GM19397 (cell line): ENCODE results near the gene GGCX.

Source experiments
- ATAC-seq: cut with Tn5 transposase; IDR thresholded peaks from one replicate; pipeline ENCODE4 v1.9.1; 2021; ENCODE audit warnings: mild to moderate bottlenecking, moderate library complexity; ENCODE audit not compliant: unreplicated experiment

GGCX gene

DNA sequence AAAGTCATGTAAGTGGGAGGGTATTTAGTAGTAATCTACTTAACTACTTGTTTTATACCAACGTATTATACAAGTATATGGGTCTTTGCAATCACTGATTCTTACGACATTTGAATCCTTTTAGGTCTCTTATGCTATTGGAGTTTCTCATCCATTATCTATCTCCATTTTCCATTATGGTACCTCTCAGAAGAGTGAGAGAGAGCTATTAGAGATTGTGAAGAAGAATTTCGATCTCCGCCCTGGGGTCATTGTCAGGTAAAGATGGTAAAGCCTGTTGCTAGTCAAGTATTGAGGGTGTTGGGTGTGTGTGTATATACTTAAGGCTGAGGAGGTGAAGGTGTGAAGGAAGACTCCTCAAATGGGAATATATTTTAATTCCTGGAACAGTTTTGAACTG lies 18.5 kb downstream of the GGCX start:
- no peak for ATAC-seq

DNA sequence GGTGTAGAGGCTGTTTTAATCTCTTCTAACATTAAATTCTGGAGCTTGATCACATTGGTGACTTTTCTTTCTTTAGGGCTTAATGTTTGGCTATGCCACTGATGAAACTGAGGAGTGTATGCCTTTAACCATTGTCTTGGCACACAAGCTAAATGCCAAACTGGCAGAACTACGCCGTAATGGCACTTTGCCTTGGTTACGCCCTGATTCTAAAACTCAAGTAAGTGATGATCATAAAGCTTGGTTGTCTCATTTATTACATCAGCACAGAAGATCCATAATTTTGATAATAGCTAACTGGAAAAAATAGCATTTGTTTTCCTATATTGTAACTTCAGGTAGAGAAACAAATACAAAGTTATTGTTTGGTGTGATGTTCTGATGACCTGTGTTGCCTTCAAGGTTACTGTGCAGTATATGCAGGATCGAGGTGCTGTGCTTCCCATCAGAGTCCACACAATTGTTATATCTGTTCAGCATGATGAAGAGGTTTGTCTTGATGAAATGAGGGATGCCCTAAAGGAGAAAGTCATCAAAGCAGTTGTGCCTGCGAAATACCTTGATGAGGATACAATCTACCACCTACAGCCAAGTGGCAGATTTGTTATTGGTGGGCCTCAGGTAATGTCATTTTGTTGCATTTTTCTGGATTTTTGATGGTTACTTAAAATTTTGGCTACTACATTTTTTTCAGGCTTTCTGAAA lies 19.4 kb downstream of the GGCX start:
- no peak for ATAC-seq

DNA sequence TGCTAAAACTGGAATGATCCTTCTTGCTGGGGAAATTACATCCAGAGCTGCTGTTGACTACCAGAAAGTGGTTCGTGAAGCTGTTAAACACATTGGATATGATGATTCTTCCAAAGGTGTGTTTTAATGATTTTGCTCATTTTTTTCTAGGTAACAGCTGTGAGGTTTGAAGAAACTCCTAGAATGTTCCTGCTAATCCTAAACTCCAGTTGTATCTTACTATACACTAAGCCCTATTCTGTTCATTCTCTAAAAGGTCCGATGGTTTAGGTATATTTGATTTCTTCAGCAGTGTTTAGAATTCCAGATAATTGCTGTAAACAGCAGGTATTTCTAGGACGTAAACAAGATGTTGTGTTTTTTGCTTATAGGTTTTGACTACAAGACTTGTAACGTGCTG lies 20.0 kb downstream of the GGCX start:
- ATAC-seq: no peak

DNA sequence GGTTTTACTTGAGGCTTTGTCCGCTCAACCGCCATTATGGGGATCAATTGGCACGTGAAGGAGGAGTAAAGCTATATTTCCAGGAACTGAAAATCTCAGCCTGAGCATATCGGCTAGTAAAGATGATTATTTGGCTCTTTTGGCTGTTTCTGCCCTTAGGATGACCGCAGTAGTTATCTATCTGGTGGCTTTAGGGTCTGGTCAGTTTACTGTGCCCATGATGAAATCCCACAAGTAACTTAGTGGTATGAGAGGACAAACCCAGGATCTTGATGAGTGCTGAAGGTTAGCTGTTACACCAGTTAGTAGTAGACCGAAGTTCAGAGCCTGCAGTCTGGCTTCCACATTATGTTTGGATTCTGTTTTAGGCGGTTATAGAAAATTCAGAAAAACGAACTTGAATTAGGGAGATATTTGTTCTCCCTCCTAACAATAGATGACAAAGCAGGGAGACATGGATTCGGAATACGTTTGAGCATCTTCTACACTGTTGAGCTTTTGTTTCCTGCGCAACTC lies 21.1 kb downstream of the GGCX start:
- ATAC-seq: no peak

DNA sequence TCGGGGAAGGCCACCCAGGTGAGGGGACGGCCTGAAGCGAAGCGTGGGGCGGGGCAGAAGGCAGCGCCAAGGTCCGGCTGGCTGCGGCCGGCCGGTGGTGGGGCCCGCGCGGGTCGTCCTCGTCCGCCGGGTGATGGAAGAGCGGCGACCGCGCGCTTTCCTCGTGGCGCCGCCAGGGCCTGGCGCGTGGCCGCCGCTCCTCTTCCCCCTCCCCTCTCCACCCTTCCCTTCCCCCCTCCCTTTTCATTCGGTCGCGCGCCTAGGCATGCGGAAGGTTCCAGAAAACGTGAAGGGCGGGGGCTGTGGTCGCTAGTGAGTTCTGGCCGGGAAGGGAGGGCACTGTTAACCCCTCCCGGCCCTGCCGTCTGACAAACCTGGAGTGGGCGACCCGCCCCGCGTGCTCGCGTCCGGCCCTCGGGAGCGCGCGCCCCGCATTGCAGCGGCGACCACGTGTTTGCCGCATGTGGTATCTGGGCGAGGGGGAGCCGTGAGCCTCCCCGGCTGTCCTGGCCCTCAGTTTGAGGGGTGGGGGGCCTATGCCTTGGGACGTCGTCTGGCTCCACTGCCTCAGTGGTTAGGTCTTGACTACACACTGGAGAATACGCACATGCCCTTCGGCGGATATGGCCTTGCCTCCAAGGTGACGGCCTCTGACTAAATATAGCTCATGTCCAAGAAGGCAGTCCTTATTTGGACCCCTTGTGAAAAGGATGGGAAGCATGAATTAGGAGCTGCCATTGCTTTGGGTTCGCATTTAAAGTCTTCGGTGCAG lies 21.7 kb downstream of the GGCX start:
- peak; percentile 38 for ATAC-seq

DNA sequence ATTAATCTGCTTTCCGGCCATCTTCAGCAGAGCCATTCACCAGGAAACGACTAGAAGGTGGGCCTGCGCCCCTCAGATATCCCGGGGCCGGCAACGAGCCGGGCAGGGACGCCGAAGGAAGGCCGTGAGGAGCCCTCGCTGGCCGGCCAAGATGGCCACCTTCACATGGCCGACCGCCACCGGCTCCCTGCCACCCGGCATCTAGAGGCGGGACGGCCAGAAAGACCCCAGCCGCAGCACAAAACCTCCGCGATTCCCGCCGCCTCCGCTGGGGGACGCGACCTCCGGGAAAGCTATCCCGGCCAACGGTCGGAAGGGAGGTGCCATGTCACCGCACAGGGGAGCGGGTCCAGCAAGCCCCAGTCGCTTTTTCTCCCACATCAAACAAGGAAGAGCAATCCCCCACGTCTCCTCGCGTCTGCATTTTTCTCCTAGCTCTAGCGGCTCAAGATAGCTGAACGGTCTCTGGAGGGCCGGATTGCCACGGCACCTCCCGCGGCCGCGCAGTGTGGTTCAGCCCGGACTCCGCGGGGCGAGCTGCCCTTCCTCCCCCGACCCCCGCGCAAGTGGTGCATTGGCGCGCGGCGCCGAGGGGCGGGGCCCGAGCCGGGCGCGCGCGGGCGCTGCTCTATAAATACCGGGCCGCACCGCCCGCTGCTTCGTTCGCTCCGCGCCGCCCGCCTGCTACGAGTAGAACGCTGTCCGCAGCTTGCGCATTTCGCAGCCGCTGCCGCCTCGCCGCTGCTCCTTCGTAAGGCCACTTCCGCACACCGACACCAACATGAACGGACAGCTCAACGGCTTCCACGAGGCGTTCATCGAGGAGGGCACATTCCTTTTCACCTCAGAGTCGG lies 22.6 kb downstream of the GGCX start, which contains the start of gene MAT2A:
TSS of gene MAT2A (plus strand) at position 662 of the 854 bp plus-strand sequence. CDS start at position 782, 120 bp downstream.
- peak; percentile 78 for ATAC-seq

DNA sequence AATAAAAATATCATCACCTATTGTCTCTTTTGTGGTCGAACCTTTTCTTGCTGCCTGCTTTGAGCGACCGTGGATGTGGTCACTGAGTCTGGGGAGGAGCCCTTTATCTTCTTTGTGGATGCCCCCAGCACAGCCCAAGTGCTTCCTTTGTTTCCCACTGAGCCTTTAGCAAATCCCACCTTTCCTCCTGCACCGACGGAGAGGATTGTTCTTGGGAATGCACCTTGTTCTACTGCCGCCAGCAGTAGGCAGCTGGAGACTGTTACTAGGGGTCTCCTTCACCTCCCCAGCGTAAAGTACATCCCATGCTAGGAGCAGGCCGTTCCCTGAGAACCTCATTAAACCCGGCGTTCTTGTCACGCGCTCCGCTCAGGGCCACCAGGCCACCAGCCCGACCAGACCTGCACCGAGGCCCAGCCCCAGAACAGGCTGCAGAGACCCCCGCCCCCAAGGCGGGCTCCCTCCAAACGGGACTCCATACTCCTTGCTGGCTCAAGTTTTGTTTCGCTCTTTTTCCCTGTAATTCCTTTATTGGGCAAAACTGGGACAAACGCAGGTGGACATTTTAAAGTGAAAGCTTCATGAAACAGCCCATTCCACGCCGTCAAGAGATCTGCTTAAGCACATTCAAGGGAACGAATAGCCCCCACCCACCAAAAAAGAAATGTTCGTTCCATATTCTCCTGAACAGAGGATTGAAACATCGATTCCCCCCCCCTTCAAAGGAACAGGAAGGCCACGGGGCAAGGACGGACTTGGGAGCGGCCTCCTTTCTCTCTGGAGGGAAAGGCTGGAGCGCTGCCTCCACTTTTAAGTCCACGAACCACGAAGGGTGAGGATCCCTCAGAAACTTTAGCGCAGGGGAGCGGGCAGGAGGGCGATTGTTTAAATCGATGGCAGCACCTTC lies 23.4 kb downstream of the GGCX start:
- ATAC-seq: no peak

DNA sequence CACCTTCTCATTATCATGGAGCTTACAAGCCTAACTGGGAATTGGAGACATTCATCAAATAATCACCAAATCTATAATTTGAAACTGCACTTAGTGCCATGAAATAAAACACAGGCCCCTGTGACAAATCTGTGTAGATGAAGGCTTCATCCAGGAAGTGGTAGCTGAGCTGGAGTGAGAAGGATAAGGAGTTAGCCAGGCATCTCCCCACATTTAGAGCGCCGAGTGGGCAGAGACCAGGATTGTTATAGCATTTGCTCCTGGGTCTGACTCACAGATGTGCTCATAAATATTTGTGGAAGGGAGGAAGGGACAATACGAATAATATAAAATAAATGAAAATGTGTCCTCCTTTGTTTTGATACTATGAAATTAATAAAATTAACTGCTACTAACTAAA lies 24.8 kb downstream of the GGCX start:
- no peak for ATAC-seq

DNA sequence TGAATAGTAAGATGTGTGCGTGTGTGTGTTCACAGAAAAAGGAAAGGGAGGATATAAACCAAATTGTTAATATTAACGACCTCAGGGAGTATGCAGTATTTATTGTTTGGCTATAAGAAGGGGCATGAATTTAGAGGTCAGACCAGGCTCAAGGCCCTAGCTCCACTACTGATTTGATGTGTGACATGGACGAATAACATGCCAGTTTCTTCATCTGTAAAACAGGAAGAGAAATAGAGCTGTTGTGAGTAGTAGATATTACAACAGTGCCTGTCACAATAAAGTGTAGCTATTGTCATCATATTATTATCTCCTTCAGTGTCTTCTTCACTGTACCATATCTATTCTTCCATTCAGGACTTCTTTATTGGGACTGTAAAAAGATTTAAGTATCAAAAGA lies 26.4 kb downstream of the GGCX start:
- ATAC-seq: no peak

DNA sequence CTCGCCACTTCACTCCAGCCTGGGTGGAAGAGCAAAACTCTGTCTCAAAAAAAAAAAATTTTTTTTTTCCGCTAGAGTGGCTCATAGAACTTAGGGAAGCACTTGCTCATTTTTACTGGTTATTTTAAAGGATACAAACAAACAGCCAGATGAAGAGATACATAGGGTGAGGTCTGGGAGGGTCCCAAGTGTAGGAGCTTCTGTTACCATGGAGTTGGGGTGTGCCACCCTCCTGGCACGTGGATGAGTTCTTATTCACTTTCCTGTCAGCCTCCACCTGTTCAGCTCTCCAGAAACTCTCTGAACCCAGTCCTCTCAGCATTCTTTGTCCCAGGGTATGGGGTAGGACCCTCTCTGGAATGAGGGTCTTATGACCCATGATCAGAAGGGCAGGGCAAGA lies 27.2 kb downstream of the GGCX start:
- no peak for ATAC-seq

DNA sequence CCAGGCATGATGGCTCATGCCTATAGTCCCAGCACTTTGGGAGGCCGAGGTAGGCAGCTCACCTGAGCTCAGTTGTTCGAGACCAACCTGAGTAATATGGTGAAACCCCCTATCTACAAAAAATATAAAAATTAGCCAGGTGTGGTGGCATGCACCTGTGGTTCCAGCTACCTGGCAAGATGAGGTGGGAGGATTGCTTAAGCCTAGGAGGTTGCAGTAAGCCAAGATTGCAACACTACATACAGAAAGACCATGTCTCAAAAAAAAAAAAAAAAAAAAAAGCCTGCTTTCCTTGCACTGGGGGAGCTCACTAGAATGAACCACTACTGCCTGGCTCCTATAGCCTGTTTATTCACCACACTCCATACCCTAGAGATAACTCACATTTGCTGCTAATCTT lies 29.7 kb downstream of the GGCX start:
- ATAC-seq: no peak

DNA sequence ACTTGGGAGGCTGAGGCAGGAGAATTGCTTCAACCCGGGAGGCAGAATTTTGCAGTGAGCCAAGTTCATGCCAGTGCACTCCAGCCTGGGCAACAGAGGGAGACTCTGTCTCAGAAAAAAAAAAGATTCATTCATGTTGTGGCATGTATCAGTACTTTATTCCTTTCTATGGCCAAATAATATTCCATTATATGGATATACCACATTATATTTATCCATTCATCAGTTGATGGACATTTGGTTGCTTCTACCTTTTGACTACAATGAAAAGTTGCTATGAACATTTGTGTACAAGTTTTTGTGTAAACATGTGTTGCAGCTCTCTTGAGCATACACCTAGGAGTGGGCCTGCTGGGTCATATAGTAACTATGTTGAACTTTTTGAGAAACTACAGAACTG lies 31.5 kb downstream of the GGCX start:
- ATAC-seq: no peak

DNA sequence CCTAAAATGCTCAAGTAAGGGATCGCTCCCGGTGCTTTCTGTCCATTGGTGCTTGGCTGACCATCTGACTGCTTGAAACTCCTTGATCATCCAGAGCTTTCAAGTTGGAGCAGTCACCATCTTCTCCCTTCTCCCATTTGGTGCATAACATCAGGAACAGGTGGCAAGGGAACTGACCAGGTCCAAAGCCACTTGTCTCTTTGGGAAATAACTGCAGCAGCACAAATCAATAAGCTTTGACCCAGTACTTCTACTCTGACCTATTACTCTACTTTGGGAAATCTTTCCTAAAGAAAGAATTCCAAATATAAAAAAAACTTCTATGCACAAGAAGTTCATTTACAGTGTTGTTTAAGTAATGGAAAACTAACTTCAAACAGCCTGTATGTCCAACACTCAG lies 32.9 kb downstream of the GGCX start:
- no peak for ATAC-seq

DNA sequence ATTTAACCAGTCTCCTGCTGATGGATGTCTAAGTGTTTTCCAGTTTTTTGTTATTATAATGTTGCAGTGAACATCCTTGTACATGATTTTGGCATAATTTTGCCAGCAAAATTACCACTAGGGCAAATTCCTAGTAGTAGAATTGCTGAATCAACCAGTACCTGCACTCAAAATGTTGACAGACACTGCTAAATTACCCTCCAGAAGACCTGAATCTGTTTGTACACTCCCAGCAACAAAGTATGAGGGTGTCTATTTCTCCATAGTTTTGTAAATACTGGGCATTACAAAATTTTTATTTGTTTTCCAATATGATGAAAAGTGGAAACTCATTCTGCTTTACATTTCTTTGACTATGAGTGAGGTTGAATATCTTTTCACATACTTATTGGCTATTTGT lies 33.5 kb downstream of the GGCX start:
- ATAC-seq: no peak

DNA sequence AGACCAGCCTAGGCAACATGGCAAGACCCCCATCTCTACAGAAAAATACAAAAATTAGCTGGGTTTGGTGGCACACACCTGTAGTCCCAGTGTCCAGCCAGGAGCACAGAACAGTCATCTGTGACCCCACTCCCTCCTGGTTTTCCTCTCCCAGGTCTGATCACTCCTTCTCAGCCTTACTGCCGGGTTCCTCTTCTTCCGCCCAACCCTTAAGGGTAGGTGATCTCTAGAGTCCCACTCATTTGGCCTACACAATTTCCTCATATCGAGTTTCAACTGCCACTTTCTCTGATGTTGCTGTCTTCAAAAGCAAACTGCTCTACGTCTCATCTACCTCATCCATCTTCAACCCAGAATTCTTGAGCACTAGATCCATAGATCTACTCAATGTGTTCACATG lies 35.7 kb downstream of the GGCX start:
- ATAC-seq: no peak

DNA sequence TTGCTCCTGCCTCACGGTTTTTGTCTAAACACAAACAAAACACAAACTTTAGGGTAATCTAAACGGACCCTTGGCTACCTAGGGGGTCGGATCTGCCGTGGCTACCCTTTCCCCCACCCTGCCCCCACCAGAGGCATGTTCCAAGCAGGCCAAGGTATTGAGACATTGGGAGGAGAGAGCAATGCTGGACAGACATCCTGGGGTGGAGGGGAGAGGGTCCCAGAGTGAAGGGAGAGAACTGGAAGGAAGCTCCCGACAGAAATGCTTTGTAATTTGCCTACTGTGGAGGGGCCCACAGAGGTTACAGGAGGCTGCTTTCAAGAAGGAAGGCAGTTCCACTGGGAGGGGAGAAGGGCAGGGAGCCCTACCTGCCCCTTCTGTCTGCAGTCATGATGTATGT lies 36.3 kb downstream of the GGCX start:
- no peak for ATAC-seq

DNA sequence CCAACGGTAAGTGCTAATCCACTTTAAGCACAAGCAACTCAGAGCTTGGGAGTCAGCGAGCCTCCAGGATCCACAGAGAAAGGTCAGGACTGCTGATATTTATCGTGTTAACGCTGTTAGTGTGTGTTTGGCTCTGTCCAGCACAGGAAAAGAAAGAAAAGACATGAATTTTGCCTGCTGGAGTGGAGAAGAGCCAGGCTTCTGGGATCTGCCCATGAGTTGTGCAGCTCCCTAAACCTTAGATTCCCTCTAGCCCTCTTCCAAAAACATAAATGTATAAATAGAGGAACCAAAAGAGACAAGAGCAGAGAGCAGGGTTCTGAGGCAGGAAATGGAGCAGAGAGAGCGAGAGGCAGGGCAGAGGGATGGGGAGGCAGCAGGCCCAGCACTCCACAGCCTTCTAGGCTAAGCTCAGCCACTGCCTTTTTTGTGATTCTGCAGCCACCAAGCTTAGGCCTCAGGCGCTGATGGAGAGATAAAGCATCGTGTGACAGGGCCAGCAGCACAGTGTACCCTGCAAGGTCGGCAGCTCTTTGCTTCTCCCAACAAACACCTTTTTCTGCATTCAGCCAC lies 36.9 kb downstream of the GGCX start:
- no peak for ATAC-seq

DNA sequence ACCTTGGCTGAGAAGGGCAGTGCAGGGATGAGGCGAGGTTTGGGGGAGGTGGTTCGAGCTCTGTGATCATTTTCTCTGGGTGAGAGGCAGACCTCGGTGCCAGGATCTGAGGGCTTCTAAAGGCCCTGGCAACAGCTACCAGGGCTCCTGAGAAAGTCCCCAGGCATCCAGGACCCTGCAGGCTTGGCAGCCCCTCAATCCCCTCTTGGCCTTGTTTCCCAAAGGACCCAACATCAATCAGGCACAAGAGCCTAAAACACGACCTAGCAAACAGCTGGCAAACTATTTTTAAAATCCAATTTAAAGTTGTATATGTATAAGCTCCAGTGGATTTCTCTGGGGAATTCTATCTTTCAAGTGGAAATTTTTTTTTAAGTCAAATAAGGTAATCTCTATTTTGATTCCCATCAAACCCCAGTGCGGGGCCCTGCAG lies 37.4 kb downstream of the GGCX start:
- no peak for ATAC-seq

DNA sequence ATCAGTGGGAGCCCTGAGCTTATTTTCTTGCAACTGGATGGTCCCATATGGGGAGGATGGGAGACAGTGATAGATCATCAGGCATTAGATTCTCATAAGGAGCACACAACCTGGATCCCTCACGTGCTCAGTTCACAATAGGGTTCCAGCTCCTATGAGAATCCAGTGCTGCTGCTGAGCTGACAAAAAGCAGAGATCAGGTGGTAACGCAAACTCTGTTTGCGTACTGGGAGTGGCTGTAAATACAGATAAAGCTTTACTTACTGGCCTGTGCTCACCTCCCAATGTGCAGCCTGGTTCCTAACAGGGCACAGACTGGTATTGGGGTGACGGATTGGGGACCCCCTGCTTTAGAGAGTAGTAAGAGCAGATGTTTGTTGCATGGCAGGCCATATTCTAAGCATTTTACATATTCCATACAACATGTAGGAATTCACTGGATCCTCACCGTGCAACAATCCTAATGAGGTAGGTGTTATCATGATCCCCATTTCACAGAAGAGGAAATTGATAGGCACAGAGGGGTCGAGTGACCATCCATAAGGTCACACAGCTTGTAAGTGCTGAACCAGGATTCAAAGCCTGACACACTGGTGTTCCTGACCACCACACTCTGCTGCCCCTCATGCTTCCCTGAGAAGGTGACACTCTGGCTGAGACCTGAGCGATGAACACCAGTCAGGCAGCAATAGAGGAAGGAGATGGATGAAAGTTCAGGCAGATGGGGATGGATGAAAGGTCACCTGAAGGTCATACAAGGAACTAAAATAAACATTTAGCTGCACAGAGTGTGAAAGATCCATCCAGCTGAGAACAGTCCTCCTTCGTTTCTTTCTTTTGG lies 38.0 kb downstream of the GGCX start:
- ATAC-seq: no peak
